Measurements from ENCODE around the gene GARIN5A. TPM values are rescaled to one million over a fixed set of nuclear protein-coding genes. Genes with fewer than 3 reads are reported as not detected.
"Not testable (repeated sequence)": the region's sequence is repeated elsewhere in the genome, so short reads cannot be mapped to it uniquely, and the experiment has no call there.

GARIN5A gene
- total and polyA plus RNA-seq, 2 donors, result 1.3 TPM; not detected in 1

DNA sequence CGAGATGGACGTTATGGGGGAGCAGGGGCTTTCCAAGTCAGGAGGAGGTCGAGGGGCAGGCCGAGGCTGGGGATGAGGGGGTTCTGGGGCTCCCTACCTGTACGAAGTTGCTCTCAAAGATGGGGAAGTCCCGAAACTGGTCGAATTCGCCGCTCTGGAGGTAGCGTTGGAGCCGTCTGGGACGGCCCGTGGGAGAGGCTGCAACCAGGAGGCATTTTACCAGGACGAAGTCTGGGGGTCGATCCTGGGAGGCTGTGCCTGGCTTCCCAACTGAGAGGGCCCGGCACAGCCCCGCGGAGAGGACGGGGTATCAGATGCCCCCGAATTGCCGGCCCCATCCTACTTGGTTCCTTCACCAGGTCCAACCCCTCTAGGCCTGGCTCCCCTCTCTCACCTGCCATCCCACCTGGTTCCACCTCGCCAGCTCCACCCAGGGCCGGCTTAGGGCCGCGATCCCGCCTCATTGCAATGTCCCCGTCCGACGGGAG, 868 bp downstream of the GARIN5A start:
- WGBS, result 67% methylated on average over 29 of the region's 29 CpGs
- Histone ChIP-seq H3K27ac (ENCODE audit: low read depth) (no peak overlapping the region), H3K4me3 (ENCODE audit: low read depth, low read length) (no peak overlapping the region), H3K36me3 (ENCODE audit: insufficient read depth) (no peaks in the 10 kb centered on the region), H3K4me1 (ENCODE audit: insufficient read depth) (no peaks in the 10 kb centered on the region)
- no peak for DNase-seq (ENCODE audit: extremely low spot score)

DNA sequence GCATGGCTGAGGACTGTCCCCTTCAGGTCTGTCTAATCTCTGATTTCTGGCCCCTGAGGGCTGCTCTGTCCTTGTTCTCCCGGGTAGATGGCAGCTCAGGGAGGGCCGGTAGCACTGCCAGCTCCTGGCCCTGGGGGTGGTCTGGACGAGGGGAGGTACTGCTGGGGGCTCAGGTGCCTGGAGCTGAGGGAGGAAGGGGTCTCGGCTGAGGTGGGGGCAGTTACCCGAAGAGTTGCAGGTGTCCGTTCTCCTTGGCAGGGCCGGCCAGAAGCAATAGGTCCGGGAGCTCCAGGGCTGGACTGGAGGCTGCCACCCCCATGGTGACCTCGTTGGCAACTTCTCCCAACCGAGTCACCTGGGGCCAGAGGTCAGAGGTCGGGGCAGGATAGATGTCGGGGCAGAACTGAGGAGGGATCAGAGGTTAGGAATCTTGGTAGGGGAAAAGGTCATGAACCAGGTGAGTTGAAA, 1.5 kb downstream of the GARIN5A start:
- H3K36me3 ChIP-seq (ENCODE audit: insufficient read depth), result no peaks in the 10 kb centered on the region
- DNase-seq (ENCODE audit: extremely low spot score), result no peak
- H3K4me3 ChIP-seq (ENCODE audit: low read depth, low read length), result no peak overlapping the region
- H3K27ac ChIP-seq (ENCODE audit: low read depth), result no peak overlapping the region
- WGBS, result 83% methylated on average over 12 of the region's 12 CpGs
- H3K4me1 ChIP-seq (ENCODE audit: insufficient read depth), result no peaks in the 10 kb centered on the region

DNA sequence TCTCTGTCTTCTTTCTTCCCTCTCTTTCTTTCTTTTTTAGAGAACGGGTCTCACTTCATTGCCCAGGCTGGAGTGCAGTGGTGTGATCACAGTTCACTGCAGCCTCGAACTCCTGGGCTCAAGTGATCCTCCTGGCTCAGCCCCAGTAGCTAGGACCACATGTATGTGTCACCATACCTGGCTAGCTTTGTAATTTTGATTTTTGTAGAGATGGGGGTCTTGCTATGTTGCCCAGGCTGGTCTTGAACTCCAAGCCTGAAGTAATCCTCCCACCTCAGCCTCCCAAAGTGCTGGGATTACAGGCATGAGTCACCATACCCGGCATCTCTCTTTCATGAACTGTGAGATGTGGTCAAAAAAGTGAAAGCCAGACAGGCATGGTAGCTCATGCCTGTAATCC, 3.3 kb downstream of the GARIN5A start:
- not testable (repeated sequence) for H3K4me1 ChIP-seq (ENCODE audit: insufficient read depth); H3K4me3 ChIP-seq (ENCODE audit: low read depth, low read length); DNase-seq (ENCODE audit: extremely low spot score); H3K27ac ChIP-seq (ENCODE audit: low read depth); H3K36me3 ChIP-seq (ENCODE audit: insufficient read depth)
- WGBS, result 63% methylated on average over 3 of the region's 3 CpGs

DNA sequence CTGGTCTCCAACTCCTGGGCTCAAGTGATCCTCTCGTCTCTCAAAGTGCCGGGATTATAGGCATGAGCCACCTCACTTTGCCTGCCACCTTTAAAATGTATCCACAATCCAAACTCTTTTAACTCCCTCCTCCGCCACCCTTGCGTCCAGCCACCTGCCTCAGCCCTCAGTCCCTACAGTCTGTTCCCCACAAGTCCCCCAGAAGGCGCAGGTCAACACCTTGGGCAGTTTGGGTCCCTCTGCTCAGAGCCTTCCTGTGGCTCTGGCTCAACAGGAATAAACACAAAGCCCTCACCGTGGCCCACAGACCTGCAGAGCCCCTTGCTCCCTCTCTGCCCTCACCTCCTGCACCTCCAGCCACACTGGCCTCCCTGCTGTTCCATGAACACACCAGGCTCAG, 7.8 kb downstream of the GARIN5A start:
- DNase-seq (ENCODE audit: extremely low spot score), result no peak
- Histone ChIP-seq H3K27ac (ENCODE audit: low read depth) (no peak overlapping the region), H3K4me1 (ENCODE audit: insufficient read depth) (no peaks in the 10 kb centered on the region), H3K36me3 (ENCODE audit: insufficient read depth) (no peaks in the 10 kb centered on the region), H3K4me3 (ENCODE audit: low read depth, low read length) (no peak overlapping the region)
- WGBS, result 83% methylated on average over 6 of the region's 6 CpGs

DNA sequence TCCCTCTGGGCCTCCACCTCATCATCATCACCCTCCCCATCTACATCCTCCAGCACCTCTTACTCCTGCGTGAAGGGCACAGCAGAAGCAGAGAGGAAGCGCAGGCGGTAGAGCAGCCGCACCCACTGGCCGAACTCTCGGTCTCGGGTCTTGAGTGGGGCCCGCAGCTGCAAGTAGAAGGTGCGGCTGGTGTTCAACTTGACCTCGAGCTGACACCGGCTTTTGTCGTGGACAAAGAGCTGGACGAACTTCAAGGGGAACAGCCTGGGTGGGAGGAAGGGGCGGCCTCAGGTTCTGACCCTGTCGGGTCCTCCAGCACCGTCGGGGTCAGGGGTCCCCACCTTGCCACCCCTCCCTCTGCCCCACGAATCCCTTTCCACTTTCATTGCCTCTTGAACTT, 9.1 kb downstream of the GARIN5A start:
- H3K36me3 ChIP-seq (ENCODE audit: insufficient read depth), result no peaks in the 10 kb centered on the region
- 72% methylated on average over 18 of the region's 18 CpGs for WGBS
- H3K27ac ChIP-seq (ENCODE audit: low read depth), result no peak overlapping the region
- H3K4me1 ChIP-seq (ENCODE audit: insufficient read depth), result no peaks in the 10 kb centered on the region
- DNase-seq (ENCODE audit: extremely low spot score), result no peak
- no peak overlapping the region for H3K4me3 ChIP-seq (ENCODE audit: low read depth, low read length)

DNA sequence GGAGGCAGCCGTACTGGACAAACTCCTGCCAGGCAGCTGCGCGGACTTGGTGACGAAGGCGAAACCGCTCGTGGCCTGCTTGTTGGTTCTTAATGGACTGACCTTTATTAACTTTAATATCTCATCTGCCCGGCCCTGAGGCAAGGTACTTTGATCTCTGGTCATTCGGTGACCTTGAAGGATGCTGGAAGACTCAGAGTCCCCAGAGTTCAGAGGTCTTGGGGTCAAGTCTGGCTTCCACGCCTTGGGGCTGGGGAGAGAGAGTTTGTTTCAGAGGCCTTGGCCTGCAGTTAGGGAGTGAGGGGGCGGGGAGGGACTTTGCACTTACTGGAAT, 10.0 kb downstream of the GARIN5A start:
- Histone ChIP-seq H3K4me1 (ENCODE audit: insufficient read depth) (no peaks in the 10 kb centered on the region), H3K27ac (ENCODE audit: low read depth) (no peak overlapping the region), H3K36me3 (ENCODE audit: insufficient read depth) (no peaks in the 10 kb centered on the region), H3K4me3 (ENCODE audit: low read depth, low read length) (no peak overlapping the region)
- no peak for DNase-seq (ENCODE audit: extremely low spot score)
- WGBS, result 82% methylated on average over 11 of the region's 11 CpGs

DNA sequence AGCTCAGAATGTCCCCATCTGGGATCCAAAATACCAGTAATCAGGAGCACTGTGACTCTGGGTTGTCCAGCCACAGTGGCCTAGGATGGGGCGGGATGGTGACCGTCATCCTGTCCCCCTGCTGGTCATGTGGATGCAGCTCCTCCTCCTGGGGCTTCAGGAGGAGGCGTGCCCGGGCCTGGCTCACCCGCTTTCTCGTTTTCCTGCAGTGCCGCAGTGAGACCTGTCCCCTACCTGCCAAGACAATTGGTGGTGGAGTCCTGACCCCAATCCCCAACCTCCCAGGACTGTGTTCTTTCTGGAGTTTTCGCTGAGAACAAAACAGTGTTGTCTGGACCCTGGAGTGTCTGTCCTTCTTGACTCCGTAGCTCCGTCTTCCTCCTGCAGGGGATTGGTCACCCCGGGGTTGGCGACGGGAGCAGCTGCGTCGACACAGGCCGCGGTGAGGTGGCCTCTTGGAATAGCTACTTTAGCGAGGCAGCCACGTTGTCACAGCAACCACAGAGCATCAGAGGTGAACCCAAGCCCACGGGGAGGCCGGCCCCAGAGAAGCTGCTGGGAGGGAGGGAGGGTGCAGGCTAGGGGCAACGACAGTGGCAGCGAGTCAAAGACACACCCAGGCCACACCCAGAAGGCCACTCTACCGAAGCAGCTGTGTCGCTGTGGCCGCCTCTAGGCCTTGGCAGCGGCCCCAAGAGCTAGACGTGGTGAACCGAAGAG, 10.5 kb downstream of the GARIN5A start:
- no peak for DNase-seq (ENCODE audit: extremely low spot score)
- Histone ChIP-seq H3K4me1 (ENCODE audit: insufficient read depth) (no peaks in the 10 kb centered on the region), H3K27ac (ENCODE audit: low read depth) (no peak overlapping the region), H3K36me3 (ENCODE audit: insufficient read depth) (no peaks in the 10 kb centered on the region), H3K4me3 (ENCODE audit: low read depth, low read length) (no peak overlapping the region)
- 38% methylated on average over 29 of the region's 29 CpGs for WGBS

DNA sequence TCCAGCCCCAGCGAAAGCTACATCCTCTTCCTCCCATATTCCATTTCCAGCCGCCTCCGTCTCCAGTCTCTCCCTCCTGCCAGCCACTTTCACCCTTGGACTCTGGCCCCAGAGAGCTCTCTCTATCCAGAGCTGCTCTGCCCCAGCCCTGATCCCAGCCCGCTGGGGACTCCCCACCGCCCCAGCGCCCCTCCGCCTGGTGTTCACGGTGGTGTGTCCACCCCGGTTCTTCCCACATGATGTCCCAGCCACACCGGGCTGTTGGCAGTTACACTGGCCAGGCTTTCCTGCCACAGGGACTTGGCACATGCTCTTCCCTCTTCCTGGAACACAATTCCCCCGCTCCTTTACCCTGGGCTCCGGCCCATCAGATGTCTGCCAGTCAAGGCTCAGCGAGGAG, 11.6 kb downstream of the GARIN5A start:
- 91% methylated on average over 13 of the region's 13 CpGs for WGBS
- Histone ChIP-seq H3K27ac (ENCODE audit: low read depth) (no peak overlapping the region), H3K4me3 (ENCODE audit: low read depth, low read length) (no peak overlapping the region), H3K36me3 (ENCODE audit: insufficient read depth) (no peaks in the 10 kb centered on the region), H3K4me1 (ENCODE audit: insufficient read depth) (no peaks in the 10 kb centered on the region)
- DNase-seq (ENCODE audit: extremely low spot score), result no peak

DNA sequence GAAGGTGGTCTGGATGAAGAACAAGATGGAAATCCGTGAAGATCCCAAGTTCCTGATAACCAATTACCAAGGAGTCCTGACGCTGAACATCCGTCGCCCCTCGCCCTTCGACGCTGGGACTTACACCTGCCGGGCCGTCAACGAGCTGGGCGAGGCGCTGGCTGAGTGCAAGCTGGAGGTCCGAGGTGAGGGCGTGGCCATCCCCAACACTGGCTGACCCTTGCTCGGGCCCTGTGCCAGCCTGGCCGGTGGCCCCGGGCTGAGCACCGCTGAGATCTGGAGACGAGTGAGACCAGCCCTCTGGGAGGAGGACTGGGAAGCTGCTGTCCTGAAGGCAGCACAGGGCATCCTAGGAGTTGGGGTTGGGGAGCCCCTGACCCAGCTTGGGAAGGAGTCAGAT, 12.3 kb downstream of the GARIN5A start:
- Histone ChIP-seq H3K36me3 (ENCODE audit: insufficient read depth) (no peaks in the 10 kb centered on the region), H3K4me1 (ENCODE audit: insufficient read depth) (no peaks in the 10 kb centered on the region), H3K27ac (ENCODE audit: low read depth) (no peak overlapping the region), H3K4me3 (ENCODE audit: low read depth, low read length) (no peak overlapping the region)
- 78% methylated on average over 19 of the region's 19 CpGs for WGBS
- no peak for DNase-seq (ENCODE audit: extremely low spot score)

DNA sequence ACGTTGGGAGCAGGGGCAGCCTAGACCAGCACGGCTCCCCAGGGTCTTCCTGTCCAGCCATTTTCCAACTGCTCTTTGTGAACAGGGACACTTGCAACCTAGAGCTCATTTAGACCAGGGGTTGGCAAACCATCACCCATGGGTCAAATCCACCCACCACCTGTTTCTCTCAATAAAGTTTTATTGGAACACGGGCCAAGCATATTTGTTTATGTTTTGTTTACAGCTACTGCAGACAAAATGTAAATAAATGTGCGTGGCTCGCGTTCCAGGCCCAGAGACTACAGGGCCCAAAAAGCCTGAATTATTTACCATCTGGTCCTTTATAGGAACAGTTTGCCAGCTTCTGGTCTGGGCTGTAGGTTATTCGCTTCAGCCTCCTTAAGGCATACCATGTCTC, 13.7 kb downstream of the GARIN5A start:
- 53% methylated on average over 7 of the region's 7 CpGs for WGBS
- no peak overlapping the region for H3K4me3 ChIP-seq (ENCODE audit: low read depth, low read length)
- H3K36me3 ChIP-seq (ENCODE audit: insufficient read depth), result no peaks in the 10 kb centered on the region
- no peak for DNase-seq (ENCODE audit: extremely low spot score)
- H3K4me1 ChIP-seq (ENCODE audit: insufficient read depth), result no peaks in the 10 kb centered on the region
- H3K27ac ChIP-seq (ENCODE audit: low read depth), result no peak overlapping the region

DNA sequence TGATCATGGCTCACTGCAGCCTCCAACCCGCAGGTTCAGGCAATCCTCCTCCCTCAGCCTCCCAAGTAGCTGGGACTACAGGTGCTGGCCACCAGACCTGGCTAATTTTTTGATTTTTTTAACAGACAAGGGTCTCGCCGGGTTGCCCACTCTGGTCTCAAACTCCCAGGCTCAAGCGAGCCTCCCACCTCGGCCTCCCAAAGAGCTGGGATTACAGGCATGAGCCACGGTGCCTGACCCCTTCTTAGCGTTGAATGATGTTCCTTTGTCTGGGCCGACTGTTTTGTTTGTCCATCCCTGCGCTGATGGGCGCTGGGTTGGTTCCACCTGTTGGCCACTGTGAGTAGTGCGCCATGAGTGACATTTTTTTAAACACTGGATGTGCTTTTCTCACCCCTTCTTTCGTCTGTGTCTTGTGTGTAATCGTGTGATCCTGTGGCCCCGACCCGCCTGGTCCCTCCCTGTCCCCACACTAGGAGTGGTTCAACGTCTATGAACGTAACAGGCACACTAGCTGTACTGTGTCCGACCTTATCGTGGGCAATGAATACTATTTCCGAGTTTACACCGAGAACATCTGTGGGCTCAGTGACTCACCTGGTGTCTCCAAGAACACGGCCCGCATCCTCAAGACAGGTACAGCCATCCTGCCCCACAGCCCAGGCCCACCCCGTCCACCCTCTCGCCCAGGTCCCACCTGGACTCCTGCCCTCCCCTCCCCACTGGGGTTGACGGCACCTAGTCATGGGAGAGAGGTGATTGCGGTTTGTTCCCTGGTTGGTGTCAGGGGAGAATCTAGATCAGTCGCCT, 15.4 kb downstream of the GARIN5A start:
- peak; percentile 15 for DNase-seq (ENCODE audit: extremely low spot score)
- Histone ChIP-seq H3K4me3 (ENCODE audit: low read depth, low read length) (no peak overlapping the region), H3K4me1 (ENCODE audit: insufficient read depth) (no peaks in the 10 kb centered on the region), H3K27ac (ENCODE audit: low read depth) (no peak overlapping the region), H3K36me3 (ENCODE audit: insufficient read depth) (no peaks in the 10 kb centered on the region)
- WGBS, result 33% methylated on average over 28 of the region's 28 CpGs

DNA sequence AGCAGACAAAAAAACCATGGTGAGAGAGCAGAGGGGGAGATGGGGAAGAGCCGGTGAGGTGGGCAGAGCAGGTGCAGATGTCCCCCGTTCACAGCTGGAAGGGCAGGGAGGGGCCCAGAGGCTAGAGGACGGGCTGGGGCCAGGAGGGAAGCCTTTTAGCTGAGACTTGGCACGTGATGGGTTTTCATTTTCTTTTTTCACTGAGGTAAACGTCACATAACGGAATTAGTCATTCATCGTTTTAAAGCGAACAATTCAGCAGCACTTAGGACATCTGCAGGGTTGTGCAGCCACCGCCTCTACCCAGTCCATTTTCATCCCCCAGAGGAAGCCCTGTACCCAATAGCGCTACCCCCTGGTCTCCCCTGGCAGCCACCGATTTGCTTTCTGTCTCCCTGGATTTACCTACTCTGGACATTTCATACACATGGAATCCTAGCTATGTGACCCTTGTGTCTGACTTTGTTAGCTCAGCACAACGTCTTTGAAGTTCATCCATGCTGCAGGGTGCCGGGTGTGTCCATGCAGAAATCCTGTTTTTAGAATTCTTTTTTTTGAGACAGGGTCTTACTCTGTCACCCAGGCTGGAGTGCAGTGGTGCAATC, 16.4 kb downstream of the GARIN5A start:
- 27% methylated on average over 13 of the region's 13 CpGs for WGBS
- H3K4me1 ChIP-seq (ENCODE audit: insufficient read depth), result no peaks in the 10 kb centered on the region
- no peak for DNase-seq (ENCODE audit: extremely low spot score)
- no peak overlapping the region for H3K27ac ChIP-seq (ENCODE audit: low read depth)
- no peaks in the 10 kb centered on the region for H3K36me3 ChIP-seq (ENCODE audit: insufficient read depth)
- H3K4me3 ChIP-seq (ENCODE audit: low read depth, low read length), result no peak overlapping the region

DNA sequence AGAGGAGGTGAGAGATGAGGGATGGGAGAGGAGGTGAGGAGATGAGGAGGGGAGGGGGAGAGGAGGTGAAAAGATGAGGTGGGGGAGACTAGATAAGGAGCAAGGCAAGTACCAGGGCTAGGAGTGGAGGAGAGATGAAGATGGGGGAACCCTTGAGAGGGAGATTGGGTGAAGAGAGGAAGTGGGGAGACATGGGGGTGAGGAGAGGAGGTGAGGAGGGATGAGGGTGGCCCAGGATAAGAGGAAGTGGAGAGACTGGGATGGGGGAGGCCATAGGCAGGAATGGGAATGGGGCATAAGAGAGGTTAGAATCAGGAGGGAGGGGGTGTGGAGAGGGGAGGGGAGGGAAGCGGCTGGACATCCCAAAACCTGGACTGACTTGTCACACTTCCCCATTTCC, 17.0 kb downstream of the GARIN5A start:
- Histone ChIP-seq H3K36me3 (ENCODE audit: insufficient read depth) (no peaks in the 10 kb centered on the region), H3K4me3 (ENCODE audit: low read depth, low read length) (no peak overlapping the region), H3K27ac (ENCODE audit: low read depth) (no peak overlapping the region), H3K4me1 (ENCODE audit: insufficient read depth) (no peaks in the 10 kb centered on the region)
- no peak for DNase-seq (ENCODE audit: extremely low spot score)
- WGBS, result 11% methylated on average over 1 of the region's 1 CpG

DNA sequence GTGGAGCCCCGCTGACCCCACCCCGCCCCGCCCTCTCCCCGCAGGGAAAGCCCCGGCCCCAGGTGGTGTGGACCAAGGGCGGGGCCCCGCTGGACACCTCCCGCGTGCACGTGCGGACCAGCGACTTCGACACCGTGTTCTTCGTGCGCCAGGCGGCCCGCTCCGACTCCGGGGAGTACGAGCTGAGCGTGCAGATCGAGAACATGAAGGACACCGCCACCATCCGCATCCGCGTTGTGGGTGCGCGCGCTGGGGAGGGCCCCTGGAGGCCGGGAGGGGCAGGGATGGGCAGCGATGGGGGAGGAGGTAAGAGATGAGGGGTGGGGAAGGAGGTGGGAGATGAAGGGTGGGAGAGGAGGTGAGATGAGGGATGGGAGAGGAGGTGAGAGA, 17.6 kb downstream of the GARIN5A start:
- H3K4me1 ChIP-seq (ENCODE audit: insufficient read depth), result no peaks in the 10 kb centered on the region
- H3K27ac ChIP-seq (ENCODE audit: low read depth), result no peak overlapping the region
- no peak for DNase-seq (ENCODE audit: extremely low spot score)
- H3K36me3 ChIP-seq (ENCODE audit: insufficient read depth), result no peaks in the 10 kb centered on the region
- no peak overlapping the region for H3K4me3 ChIP-seq (ENCODE audit: low read depth, low read length)
- 55% methylated on average over 32 of the region's 32 CpGs for WGBS
